Liver (tissue), 9 donors: ENCODE measurements around the gene PKIG. TPM values are rescaled to one million over a fixed set of nuclear protein-coding genes. Genes with fewer than 3 reads are reported as not detected.

ENCODE experiments used
- DNase-seq: peaks from one replicate; pipeline ENCODE4 v3.0.0-alpha.2; 2017; ENCODE audit warnings: low spot score
- H3K27ac ChIP-seq, 2 donors: one replicate each; pipeline ENCODE4 v1.7.0; 2013; ENCODE audit warnings: inconsistent platforms in 2 of 2, low read length in 2 of 2, control low read depth in 1 of 2, low read depth in 1 of 2, mild to moderate bottlenecking in 1 of 2
- H3K27me3 ChIP-seq, 4 donors: one replicate each; pipeline versions ENCODE4 v1.6.1 to v1.7.0; 2013; ENCODE audit warnings: low read length in 3 of 4, inconsistent platforms in 1 of 4, mild to moderate bottlenecking in 1 of 4, moderate library complexity in 1 of 4; ENCODE audit not compliant: control insufficient read depth in 4 of 4, insufficient read depth in 4 of 4
- H3K36me3 ChIP-seq, 4 donors: one replicate each; pipeline versions ENCODE4 v1.6.1 to v1.7.0; 2013; ENCODE audit warnings: low read length in 3 of 4, mild to moderate bottlenecking in 3 of 4, low read depth in 1 of 4, moderate library complexity in 1 of 4; ENCODE audit not compliant: control insufficient read depth in 4 of 4, insufficient read depth in 3 of 4
- H3K4me1 ChIP-seq, 4 donors: one replicate each; pipeline versions ENCODE4 v1.6.1 to v1.7.0; 2013; ENCODE audit warnings: low read length in 3 of 4, mild to moderate bottlenecking in 3 of 4, moderate library complexity in 1 of 4; ENCODE audit not compliant: control insufficient read depth in 4 of 4, insufficient read depth in 4 of 4
- H3K4me3 ChIP-seq, 3 donors: one replicate each; pipeline versions ENCODE4 v1.6.1 to v1.7.0; 2013; ENCODE audit warnings: low read length in 3 of 3, control low read depth in 1 of 3, low read depth in 1 of 3, mild to moderate bottlenecking in 1 of 3
- H3K9ac ChIP-seq, 2 donors: one replicate each; pipeline ENCODE4 v1.7.0; 2013; ENCODE audit warnings: low read length in 2 of 2, mild to moderate bottlenecking in 2 of 2, moderate library complexity in 2 of 2, control low read depth in 1 of 2, low read depth in 1 of 2
- H3K9me3 ChIP-seq, 4 donors: one replicate each; pipeline versions ENCODE4 v1.6.1 to v1.7.0; 2013; ENCODE audit warnings: low read length in 3 of 4; ENCODE audit not compliant: control insufficient read depth in 4 of 4
- ATF3 ChIP-seq: IDR thresholded peaks from 2 replicates; pipeline ENCODE4 v1.6.1; 2016; ENCODE audit warnings: antibody characterized with exemption
- CTCF ChIP-seq: fragments of 150-350 bp; IDR thresholded peaks from 2 replicates; pipeline ENCODE4 v1.5.1; 2017; ENCODE audit warnings: improper control_type of control experiment, low read depth, low read length; ENCODE audit not compliant: missing input control
- FOXA1 ChIP-seq: IDR thresholded peaks from 2 replicates; pipeline ENCODE4 v1.6.1; 2016; ENCODE audit warnings: antibody characterized with exemption
- FOXA2 ChIP-seq: IDR thresholded peaks from 2 replicates; pipeline ENCODE4 v1.6.1; 2016; ENCODE audit warnings: antibody characterized with exemption
- GABPA ChIP-seq, 2 donors: IDR thresholded peaks in 1 of 2; conservative IDR thresholded peaks in 1 of 2; 2 replicates each; pipeline ENCODE4 v1.6.1; 2016; ENCODE audit warnings: antibody characterized with exemption in 2 of 2, mild to moderate bottlenecking in 1 of 2, moderate library complexity in 1 of 2
- HNF4A ChIP-seq, 2 donors: conservative IDR thresholded peaks; 2 replicates each; pipeline ENCODE4 v1.6.1; 2016; ENCODE audit warnings: antibody characterized with exemption in 2 of 2, mild to moderate bottlenecking in 2 of 2
- HNF4G ChIP-seq: IDR thresholded peaks from 2 replicates; pipeline ENCODE4 v1.6.1; 2016; ENCODE audit warnings: antibody characterized with exemption
- MAX ChIP-seq: IDR thresholded peaks from 2 replicates; pipeline ENCODE4 v1.6.1; 2016; ENCODE audit warnings: antibody characterized with exemption
- NR2F2 ChIP-seq: IDR thresholded peaks from 2 replicates; pipeline ENCODE4 v1.6.1; 2016; ENCODE audit warnings: antibody characterized with exemption
- RXRA ChIP-seq, 2 donors: IDR thresholded peaks; 2 replicates each; pipeline ENCODE4 v1.6.1; 2017 to 2018; ENCODE audit warnings: antibody characterized with exemption in 2 of 2, mild to moderate bottlenecking in 1 of 2
- SP1 ChIP-seq: IDR thresholded peaks from 2 replicates; pipeline ENCODE4 v1.6.1; 2018; ENCODE audit warnings: antibody characterized with exemption, mild to moderate bottlenecking
- TAF1 ChIP-seq: conservative IDR thresholded peaks from 2 replicates; pipeline ENCODE4 v1.6.1; 2016; ENCODE audit warnings: antibody characterized with exemption, mild to moderate bottlenecking
- YY1 ChIP-seq: IDR thresholded peaks from 2 replicates; pipeline ENCODE4 v1.6.1; 2016; ENCODE audit warnings: antibody characterized with exemption, mild to moderate bottlenecking
- ZBTB33 ChIP-seq: IDR thresholded peaks from 2 replicates; pipeline ENCODE4 v1.6.1; 2016; ENCODE audit warnings: antibody characterized with exemption
- WGBS: extraction: QIAGEN DNeasy Blood & Tissue Kit; methylation state at CpG from one replicate; pipeline ENCODE4 v1.1.7; 2013; 5-methylcytosine and 5-hydroxymethylcytosine counted together
- polyA plus RNA-seq, 2 donors: library from polyadenylated mRNA; stranded (reverse) in 1 of 2; unstranded in 1 of 2; fragments of 200-250 nt in 1 of 2; fragments of >200 nt in 1 of 2; fragmentation: Nextera tagmentation in 1 of 2; extraction: Ambion mirVana in 1 of 2; gene quantifications; one replicate each; pipeline versions ENCODE4 v1.2.1 to v1.2.3, GENCODE V29; 2013 to 2015
- total RNA-seq, 2 donors: library from RNA; depleted of rRNA; stranded (reverse); fragments of >200 nt; gene quantifications; one replicate each; pipeline ENCODE4 v1.2.3, GENCODE V29; 2014
- donor health status: healthy.
- donor health status: healthy.
- donor health status: healthy.
- donor health status: healthy.
- donor health status: healthy.

Gene PKIG
- total RNA-seq (10 to 100 TPM; 10.6 to 23.1 TPM), polyA plus RNA-seq (10 to 100 TPM; 23.7 to 24.3 TPM)

- Histone ChIP-seq H3K4me3 (peak within 1 kb of the TSS in 1 of 3 donors; percentile 2), H3K9me3 (no peaks in the 10 kb centered on the region), H3K4me1 (peaks cover 0 to 5% (median 1%) of the 10 kb centered on the region in 4 donors), H3K36me3 (no peaks in the 10 kb centered on the region), H3K27ac (peak within 1 kb of the TSS; percentile 14 to 59), H3K9ac (peak within 1 kb of the TSS in 1 of 2 donors; percentile 64), H3K27me3 (no peaks in the 10 kb centered on the region)
- WGBS = 75% methylated on average over 6 of the region's 6 CpGs
- no peak for TF ChIP-seq GABPA (IDR thresholded peaks at IDR 0.05 in 1 of 2, conservative IDR thresholded peaks at IDR 0.05 in 1 of 2)
- TF ChIP-seq SP1 = peak; percentile 8
- TF ChIP-seq TAF1 = no peak
- TF ChIP-seq NR2F2 = peak; percentile 11
- DNase-seq = no peak
These were observed at the start of gene PKIG for GRCh38 chr20:44582311-44583025. TSS of gene PKIG (plus strand) at chr20:44582579. CDS start at chr20:44614557, 31,978 bp downstream.

- DNase-seq = no peak
- Histone ChIP-seq H3K27me3 (no peaks in the 10 kb centered on the region), H3K4me1 (peaks cover 2 to 24% (median 22%) of the 10 kb centered on the region in 4 donors), H3K27ac (peak overlapping the region in 1 of 2 donors; percentile 71), H3K4me3 (peak overlapping the region; percentile 67 to 97 (median 93)), H3K9me3 (no peaks in the 10 kb centered on the region), H3K9ac (no peak overlapping the region), H3K36me3 (no peaks in the 10 kb centered on the region)
- TF ChIP-seq FOXA2 = no peak
- TF ChIP-seq RXRA (IDR thresholded peaks at IDR 0.05) = no peak
- no peak for TF ChIP-seq HNF4G
- no peak for TF ChIP-seq MAX
- TF ChIP-seq FOXA1 = no peak
- TF ChIP-seq ATF3 = no peak
- TF ChIP-seq TAF1 = no peak
- 83% methylated on average over 2 of the region's 2 CpGs for WGBS
These were observed 49.4 kb upstream of the PKIG start for GRCh38 chr20:44532981-44533331.

GRCh38 chr20:44533928-44534327 lies 48.5 kb upstream of the PKIG start:
- Histone ChIP-seq H3K36me3 (no peaks in the 10 kb centered on the region), H3K4me3 (no peak overlapping the region), H3K27me3 (no peaks in the 10 kb centered on the region), H3K9me3 (no peaks in the 10 kb centered on the region), H3K9ac (no peak overlapping the region), H3K4me1 (peaks cover 2 to 24% (median 22%) of the 10 kb centered on the region in 4 donors), H3K27ac (peak overlapping the region in 1 of 2 donors; percentile 12)
- 80% methylated on average over 4 of the region's 4 CpGs for WGBS
- no peak for DNase-seq
- no peak for TF ChIP-seq TAF1
- no peak for TF ChIP-seq NR2F2
- no peak for TF ChIP-seq CTCF
- no peak for TF ChIP-seq MAX
- TF ChIP-seq YY1 = no peak
- no peak for TF ChIP-seq HNF4G
- TF ChIP-seq ZBTB33 = no peak
- TF ChIP-seq SP1 = no peak
- no peak for TF ChIP-seq HNF4A (conservative IDR thresholded peaks at IDR 0.05)
